Measurements from ENCODE around the gene RPL13. TPM values are rescaled to one million over a fixed set of nuclear protein-coding genes. Genes with fewer than 3 reads are reported as not detected.

RPL13 gene
- total RNA-seq, 1 donor from 2014 or later, result 882 TPM

DNA sequence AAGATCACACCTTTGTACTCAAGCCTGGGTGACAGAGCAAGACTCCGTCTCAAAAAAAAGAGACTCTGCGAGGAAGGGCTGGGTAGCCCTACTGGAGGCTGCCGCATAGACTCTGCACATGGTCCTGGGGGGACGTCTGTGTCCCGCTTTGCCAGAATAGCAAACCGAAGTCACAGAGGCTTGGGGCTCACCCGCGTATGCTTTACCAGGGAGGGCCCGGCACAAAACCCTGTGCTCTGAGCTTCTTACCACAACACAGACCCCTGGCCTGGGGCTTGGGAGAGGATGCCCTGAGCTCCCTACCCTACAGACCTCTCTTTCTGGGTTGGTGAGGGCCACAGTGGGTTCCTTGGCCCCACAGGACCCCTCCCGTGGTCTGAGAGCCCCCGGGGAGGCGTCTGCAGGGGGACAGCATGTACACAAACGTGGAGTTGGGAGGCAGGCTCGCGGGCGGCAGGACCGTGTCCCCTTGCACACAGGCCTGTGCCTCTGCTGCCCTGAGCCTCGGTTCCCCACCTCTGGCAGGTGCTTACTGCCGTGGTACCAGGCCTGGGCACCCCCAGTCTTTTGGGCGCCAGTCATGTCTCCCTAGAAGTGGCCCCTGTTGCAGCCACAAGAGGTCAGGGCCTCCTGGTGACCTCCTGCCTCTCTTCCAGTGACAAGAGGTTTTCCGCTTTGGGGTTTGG lies 28.9 kb downstream of the RPL13 start:
- intact Hi-C loops (cut with DNase I), result no loop called here
- no peak for DNase-seq (ENCODE audit: low spot score)

DNA sequence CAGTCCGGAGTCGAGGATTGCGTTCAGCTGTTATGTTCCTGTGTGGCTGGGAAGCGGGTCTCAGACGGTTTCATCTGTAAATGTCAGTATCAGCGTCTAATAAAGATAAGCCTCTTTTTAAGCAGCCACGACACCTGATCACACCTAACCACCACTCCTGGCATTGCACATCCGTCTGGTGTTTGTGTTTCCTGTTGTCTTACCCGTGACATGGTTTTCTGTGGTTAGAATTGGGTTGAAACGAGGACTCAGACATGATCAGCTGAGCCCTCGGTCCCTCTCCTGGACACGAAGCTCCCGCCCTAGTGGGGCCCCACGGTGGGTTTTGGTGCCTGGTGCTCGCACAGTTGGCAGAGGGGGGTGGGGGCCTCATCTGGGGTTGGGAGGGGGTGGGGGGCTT lies 33.4 kb downstream of the RPL13 start:
- intact Hi-C loops (cut with DNase I), result no loop called here
- no peak for DNase-seq (ENCODE audit: low spot score)

DNA sequence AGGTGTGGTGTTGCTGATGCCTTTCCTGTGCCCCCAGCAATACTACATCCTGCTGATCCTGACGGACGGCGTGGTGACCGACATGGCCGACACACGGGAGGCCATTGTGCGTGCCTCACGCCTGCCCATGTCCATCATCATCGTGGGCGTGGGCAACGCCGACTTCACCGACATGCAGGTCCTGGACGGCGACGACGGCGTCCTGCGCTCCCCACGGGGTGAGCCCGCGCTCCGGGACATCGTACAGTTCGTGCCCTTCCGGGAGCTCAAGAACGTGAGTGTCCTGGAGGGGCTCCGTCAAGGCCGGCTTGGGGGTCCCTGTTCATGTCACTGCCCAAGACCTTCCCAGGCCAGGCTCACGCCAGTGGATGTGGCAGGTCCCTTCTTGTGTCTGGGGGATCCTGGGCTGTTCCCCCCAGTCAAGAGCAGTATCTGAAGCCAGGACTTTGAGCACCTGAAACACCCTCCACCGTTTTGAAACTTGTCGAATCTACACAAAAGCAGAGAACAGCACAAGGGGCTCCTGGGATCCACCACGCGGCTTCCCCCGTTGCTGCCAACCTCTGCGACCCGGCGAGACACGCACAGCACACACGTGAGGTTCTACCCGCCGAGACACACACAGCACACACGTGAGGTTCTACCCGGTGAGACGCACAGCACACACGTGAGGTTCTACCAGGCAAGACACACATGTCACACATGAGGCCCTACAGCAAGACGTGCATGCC lies 35.0 kb downstream of the RPL13 start:
- intact Hi-C loops (cut with DNase I), result no loop called here
- no peak for DNase-seq (ENCODE audit: low spot score)

DNA sequence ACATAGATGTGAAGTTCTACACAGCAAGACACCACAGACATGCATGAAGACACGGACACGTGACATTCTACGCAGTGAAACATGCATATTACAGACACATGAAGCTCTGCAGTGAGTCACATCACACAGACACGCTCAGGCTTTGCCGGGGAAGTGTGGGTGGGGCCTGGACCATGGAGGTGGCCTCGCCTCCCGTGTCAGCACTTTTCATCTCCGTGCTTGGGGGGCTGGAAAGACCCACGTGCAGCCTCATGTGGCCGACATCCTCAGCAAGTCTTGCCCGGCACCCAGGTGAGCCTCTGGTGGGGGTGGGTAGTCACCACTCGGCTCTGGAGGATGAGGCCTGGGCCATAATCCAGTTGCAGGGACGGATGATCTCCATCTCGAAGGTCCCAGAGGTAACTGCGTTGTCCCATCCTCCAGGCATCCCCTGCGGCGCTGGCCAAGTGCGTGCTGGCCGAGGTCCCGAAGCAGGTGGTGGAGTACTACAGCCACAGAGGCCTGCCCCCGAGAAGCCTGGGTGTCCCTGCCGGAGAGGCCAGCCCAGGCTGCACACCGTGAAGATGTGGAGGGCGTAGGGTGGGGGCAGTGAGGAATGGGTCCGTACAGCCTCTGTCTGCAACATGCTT lies 35.7 kb downstream of the RPL13 start:
- intact Hi-C loops (cut with DNase I), result no loop called here
- DNase-seq (ENCODE audit: low spot score), result no peak

DNA sequence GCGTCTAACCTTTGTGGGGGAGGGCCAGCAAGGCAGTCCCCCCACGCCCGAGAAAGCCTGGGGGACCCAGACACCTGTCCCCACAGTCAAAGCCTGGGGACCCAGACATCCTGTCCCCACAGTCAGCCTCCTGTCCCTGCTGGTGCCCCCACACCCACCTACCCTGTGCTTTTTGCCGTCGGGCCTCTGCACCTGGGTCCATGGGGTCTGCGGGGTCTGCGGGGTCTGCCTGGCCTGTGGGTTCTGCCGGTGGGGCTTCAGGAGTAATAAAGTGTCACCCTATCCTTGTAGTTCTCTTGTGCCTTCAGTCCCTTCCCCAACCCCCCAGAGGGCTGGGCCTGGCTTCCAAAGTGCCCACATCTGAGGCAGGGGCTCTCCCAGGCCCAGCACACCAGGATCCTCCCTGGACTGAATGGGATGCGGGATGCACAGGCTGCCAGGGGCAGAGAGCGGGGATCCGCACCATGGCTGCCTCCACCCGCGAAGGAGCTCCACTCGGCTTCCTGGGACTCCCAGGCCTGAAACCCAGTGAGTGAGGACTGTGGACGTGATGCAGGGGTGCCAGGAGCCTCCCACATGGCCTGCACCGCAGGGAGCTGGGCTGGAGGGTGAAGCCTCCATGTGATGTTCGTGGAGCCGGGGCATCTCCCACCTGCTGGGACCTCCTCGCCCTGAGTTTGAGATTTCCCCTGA lies 36.6 kb downstream of the RPL13 start:
- DNase-seq (ENCODE audit: low spot score), result no peak
- intact Hi-C loops (cut with DNase I), result no loop called here

- no peak for DNase-seq (ENCODE audit: low spot score)
- intact Hi-C loops (cut with DNase I), result no loop called here
Measured at GRCh38 chr16:89598199-89598598, 37.7 kb downstream of the RPL13 start.

GRCh38 chr16:89599451-89599858 lies 39.0 kb downstream of the RPL13 start:
- intact Hi-C loops (cut with DNase I), result no loop called here
- no peak for DNase-seq (ENCODE audit: low spot score)

DNA sequence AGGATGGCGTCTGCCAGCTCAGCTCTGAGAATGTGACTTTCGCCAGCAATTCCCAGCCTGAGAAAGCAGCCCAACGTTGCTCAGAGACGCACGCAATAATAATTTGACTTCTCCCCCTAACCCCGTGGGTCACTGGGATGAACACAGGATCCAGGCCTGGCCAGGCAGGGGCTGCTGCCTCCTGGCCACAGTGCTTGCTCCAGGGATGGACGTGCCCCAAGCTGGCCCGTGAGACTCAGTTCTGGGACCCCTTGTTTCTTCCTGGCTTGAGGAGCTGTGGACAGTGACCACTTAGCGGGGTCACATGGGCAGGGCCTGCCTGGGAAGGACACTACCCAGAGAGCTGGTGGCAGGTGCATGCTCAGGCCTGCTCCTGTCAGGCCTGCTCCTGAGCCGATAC lies 39.4 kb downstream of the RPL13 start:
- intact Hi-C loops (cut with DNase I), result no loop called here
- no peak for DNase-seq (ENCODE audit: low spot score)

- no peak for DNase-seq (ENCODE audit: low spot score)
- intact Hi-C loops (cut with DNase I), result no loop called here
Measured at GRCh38 chr16:89600427-89600826, 39.9 kb downstream of the RPL13 start.

DNA sequence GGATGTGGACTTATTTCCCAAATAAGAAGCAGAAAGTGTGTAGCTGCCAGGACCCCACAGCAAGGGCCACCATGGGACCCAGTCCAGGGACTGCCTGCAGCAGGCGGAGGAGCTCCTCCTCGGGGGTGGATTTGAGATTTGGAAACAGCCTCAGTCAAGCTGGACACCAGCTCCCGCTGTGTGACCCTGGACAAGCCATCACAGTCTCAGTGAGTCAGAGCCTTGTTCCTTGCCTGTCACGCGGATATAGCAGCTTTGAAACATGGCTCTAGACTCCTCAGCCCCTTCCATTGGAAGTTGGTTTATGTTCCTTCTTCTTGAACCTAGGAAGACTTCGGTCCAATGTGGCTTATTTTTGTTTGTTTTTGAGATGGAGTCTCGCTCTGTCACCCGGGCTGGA lies 40.5 kb downstream of the RPL13 start:
- DNase-seq (ENCODE audit: low spot score), result no peak
- intact Hi-C loops (cut with DNase I), result no loop called here

- no peak for DNase-seq (ENCODE audit: low spot score)
- intact Hi-C loops (cut with DNase I), result no loop called here
Measured at GRCh38 chr16:89601906-89602272, 41.4 kb downstream of the RPL13 start.

DNA sequence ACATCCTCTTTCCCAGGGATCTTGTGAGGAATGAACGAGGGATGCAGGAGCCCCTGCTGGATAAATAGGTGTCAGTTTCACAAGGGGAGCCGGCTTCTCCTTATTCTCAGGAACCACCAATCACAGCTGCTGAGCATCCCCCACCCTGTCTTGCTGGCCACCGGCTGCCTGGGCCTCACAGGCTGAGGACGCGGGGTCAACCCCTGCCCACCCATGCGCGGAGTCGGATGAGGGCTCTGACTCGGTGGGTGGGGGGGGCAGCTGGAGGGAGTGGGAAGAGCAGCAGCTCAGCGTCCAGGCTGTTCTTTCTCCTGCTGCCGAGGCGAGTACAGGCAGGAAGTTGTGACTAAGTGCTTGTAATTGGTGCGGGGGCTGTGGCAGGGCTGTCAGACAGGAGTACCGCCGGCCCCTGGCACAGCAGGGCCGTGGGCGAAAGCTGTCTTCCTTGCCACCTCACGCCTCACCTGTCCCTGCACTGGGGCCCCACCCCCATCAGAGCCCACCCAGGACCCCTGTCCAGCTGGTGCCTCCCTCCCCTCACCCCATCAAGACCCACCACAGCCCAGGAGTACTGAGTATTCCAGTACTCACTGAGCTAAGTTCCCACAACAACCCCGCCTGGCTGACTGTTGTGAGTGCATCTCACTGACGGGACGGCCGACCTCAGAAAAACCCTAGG lies 41.9 kb downstream of the RPL13 start:
- DNase-seq (ENCODE audit: low spot score), result no peak
- intact Hi-C loops (cut with DNase I), result no loop called here

DNA sequence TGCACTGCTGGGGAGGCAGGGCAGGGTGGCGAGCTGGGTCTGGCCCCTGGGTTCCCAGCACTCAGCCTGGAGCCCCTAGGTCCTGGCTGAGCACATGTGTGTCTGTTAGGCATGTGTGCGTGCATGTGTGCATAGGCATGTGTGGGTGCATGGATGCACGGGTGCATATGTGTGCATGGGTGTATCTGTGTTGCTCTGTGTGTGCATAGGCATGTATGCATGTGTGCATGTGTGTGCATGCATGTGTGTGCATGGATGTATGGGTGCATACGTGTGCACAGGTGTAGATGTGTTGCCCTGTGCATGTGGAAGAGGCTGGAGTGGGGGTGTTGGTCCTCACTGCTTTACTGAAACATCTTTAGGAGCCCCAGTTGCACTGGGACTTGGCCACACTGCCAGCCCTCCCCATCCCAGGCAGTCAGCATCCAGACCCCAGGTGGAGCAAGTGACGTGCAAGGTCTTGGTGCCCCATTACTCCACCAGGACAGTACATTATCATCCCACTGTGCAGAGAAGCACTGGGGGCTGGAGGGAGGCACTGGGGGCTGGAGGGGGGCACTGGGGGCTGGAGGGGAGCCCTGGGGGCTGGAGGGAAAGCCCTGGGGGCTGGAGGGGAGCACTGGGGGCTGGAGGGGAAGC lies 42.6 kb downstream of the RPL13 start:
- no peak for DNase-seq (ENCODE audit: low spot score)

GRCh38 chr16:89604764-89605163 lies 44.3 kb downstream of the RPL13 start:
- DNase-seq (ENCODE audit: low spot score), result no peak
- intact Hi-C loops (cut with DNase I), result no loop called here

More for the DNA sequence above, 42.6 kb downstream of the RPL13 start:
- intact Hi-C loops (cut with DNase I), result no loop called here

DNA sequence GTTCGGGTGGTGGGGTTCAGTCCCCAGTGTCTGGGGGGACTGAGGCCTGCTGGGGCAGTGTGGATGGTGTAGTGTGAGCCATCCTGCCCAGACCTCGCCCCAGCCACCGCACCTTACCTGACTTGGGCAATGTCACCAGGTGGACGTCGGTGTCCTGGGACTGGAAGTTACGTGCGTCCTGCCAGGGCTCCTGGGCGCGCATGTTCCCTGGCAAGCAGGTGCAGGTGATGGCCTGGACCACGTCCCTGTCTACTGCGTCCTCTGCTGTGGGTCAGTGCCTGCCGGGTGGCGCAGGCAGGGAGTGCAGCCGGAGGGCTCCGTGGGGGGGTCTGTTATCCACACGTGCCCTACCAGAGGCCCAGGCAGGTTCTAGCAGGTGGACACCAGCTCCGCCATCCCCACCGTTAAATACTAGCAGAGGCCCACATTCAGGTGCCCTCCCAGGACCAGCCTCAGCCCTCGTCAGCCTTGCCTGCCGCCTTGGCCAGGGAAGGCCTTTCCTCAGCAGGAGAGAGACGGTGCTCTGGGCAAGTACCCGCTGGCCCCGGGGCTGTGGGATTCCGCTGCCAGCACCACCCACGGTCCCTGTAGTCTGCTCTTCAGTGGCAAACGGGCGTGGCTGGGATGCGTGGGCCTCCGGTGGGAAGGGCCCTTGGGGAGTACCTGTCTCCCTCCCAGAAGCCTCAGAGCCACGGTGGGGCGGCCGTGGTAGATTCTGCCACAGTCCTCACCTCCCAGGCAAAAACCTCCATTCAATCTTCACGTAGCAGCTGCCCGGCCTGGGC lies 44.9 kb downstream of the RPL13 start:
- DNase-seq (ENCODE audit: low spot score), result no peak
- intact Hi-C loops (cut with DNase I), result no loop called here

DNA sequence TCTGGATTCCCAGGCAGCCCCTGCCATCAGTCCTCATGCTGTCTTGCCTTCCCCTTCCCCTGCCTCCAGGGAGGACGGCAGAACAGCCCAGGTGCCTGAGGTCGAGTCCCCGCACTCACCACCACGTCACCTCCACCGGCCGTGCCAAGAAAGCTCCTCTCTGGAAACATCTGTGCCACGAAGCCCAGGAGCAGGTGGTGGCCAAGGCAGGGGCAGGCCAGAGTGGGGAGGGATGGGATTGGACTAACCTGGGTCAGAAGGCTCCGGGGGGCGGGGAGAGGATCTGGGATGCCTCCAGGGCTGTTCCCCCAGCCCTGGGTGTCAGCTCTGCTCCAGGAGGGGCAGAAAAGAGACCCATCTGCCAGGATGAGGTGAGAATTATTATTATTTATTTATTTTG lies 45.5 kb downstream of the RPL13 start:
- intact Hi-C loops (cut with DNase I), result no loop called here
- DNase-seq (ENCODE audit: low spot score), result no peak

DNA sequence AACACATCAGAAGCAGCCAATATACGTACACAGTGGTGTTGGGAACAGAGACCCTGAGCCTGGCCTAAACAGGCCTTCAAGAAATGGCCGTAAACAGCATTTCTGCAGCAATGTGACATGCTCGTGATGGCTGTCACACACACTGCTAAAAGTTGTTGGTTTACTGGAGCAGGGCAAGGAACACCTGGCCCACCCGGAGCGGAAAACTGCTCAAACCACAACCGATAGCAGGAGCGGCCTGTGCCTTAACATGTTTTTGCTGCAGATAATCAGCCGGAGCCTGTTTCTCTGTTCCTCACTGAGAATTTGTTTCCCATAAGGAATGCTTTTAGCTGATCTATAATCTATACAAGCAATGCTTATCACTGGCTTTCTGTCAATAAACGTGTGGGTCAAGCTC lies 47.0 kb downstream of the RPL13 start:
- intact Hi-C loops (cut with DNase I), result no loop called here
- DNase-seq (ENCODE audit: low spot score), result no peak

DNA sequence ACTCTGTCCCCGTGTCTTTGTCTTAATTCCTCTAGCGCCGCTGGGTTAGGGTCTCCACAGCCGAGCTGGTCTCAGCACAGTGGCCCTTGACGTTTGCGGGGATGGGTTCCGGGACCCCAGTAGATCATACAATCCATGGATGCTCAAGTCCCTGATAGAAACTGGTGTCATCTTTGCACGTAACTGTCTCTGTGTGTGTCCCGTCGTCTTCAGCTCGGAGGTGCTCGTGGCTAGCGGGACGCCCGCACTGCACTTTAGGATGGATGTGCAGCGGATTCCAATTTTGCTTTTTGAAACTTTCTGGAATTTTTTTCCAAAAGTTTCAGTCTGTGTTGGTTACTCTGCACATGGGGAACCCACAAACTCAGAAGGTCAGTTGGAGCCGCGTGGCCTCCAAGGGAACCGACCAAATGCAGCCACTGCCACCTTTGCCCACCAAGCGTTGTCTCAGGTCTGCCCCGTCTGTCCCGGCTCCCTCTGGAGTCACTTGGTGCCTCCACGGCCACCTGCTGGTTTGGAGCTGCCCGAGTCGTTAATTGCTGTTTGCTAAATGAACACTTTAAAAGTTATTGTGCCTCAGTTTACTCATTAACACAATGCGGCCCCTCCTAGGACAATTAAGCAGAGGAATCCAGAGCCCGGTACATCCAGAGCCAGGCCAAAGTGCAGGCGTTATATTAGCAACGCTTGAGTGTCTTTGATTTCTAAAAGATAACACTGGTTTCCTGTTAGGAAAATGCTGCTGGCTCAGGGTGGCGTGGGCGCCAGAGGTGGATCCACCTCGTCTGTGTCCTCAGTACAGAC lies 47.7 kb downstream of the RPL13 start:
- intact Hi-C loops (cut with DNase I), result no loop called here

More for the DNA sequence above, 47.7 kb downstream of the RPL13 start:
- DNase-seq (ENCODE audit: low spot score), result no peak
